ENCODE results near the gene SKP1.
A peak's percentile ranks its signal among the peaks of the same experiment; 100 is the strongest.

- TF ChIP-seq CTCF (IDR thresholded peaks at IDR 0.05; ENCODE audit: low read length): peak; percentile 78
- no peak for TF ChIP-seq EZH2phosphoT487 (IDR thresholded peaks at IDR 0.05; ENCODE audit: low read length)
- TF ChIP-seq EZH2 (optimal IDR thresholded peaks at IDR 0.05; ENCODE audit: low read depth, low read length): no peak
These were observed 74.9 kb downstream of the SKP1 start for GRCh38 chr5:134101686-134102439.

All from MM.1S (cell line).